Myometrial cell (primary cell): ENCODE data around the gene TPGS2. TPM values are rescaled to one million over a fixed set of nuclear protein-coding genes. Genes with fewer than 3 reads are reported as not detected.

Source experiments
- total RNA-seq: library from RNA; depleted of rRNA; stranded (reverse); fragments of >200 nt; gene quantifications from 2 replicates; pipeline ENCODE4 v1.2.3, GENCODE V29; 2015

TPGS2 gene, protein sequence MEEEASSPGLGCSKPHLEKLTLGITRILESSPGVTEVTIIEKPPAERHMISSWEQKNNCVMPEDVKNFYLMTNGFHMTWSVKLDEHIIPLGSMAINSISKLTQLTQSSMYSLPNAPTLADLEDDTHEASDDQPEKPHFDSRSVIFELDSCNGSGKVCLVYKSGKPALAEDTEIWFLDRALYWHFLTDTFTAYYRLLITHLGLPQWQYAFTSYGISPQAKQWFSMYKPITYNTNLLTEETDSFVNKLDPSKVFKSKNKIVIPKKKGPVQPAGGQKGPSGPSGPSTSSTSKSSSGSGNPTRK
- total RNA-seq = 157 and 206 TPM in 2 replicates

GRCh38 chr18:36828630-36829361 lies at the start of gene TPGS2, which contains the start of gene KIAA1328:
TPGS2 (minus strand) TSS chr18:36829002; CDS start chr18:36828767, 235 bp downstream.
KIAA1328 (plus strand) TSS chr18:36829127; CDS start chr18:36829139, 12 bp downstream.

Other genes starting within 250 kb of the TPGS2 start
- gene KIAA1328, start 125 bp upstream of the TPGS2 start, total RNA-seq = 2.3 and 4.8 TPM in 2 replicates